Putamen (tissue), 1 donor: ENCODE measurements around the gene LYZL2.
"Not testable (repeated sequence)": the region's sequence is repeated elsewhere in the genome, so short reads cannot be mapped to it uniquely, and the experiment has no call there.

Source experiments
- DNase-seq: peaks from one replicate; pipeline ENCODE4 v3.0.0-alpha.2; 2016; ENCODE audit warnings: low spot score

LYZL2 gene

GRCh38 chr10:30594077-30594476 lies 35.5 kb downstream of the LYZL2 start:
- DNase-seq, result no peak

DNA sequence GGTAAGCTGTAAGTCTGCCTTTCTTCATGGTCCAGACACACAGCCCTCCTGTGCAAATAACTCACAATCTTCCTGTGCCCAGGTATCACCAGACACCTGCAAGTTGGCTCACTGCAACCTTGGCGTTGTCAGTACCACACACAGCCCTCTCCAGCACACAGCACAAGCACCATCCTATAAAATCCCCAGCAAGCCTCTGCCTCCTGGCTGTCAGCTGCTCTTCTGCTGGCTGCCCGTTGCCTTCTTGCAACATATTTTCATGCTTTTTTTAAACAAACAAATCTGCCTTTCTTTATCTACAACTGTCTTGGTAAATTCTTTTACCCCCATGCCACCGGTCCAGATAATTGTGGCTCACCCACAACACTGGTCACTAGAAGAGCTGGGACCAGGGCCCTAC lies 36.8 kb downstream of the LYZL2 start:
- not testable (repeated sequence) for DNase-seq

GRCh38 chr10:30591249-30591670 lies 38.3 kb downstream of the LYZL2 start:
- peak; percentile 41 for DNase-seq

DNA sequence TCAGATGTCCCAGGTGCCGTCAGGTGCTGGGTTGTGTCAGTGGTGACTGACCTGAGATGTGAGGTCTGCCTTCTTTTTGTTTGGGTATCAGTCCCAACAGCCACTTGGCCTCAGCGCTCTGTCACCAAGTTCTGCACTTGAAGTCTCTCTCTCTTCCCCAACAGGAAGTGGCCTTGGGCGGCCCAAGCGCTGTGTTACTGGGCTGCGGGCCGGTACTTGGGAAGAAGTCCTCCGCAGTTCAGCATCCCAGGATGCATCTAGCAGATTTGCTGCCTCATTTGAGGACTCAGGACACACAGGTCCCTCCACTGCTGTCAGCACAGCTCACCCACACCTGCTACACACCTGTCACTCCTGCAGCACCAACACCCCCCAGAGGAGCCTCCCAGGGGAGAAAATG lies 40.1 kb downstream of the LYZL2 start:
- DNase-seq, result no peak

- peak; percentile 13 for DNase-seq
Measured at GRCh38 chr10:30587522-30588031, 42.0 kb downstream of the LYZL2 start.

GRCh38 chr10:30586828-30587227 lies 42.7 kb downstream of the LYZL2 start:
- no peak for DNase-seq

DNA sequence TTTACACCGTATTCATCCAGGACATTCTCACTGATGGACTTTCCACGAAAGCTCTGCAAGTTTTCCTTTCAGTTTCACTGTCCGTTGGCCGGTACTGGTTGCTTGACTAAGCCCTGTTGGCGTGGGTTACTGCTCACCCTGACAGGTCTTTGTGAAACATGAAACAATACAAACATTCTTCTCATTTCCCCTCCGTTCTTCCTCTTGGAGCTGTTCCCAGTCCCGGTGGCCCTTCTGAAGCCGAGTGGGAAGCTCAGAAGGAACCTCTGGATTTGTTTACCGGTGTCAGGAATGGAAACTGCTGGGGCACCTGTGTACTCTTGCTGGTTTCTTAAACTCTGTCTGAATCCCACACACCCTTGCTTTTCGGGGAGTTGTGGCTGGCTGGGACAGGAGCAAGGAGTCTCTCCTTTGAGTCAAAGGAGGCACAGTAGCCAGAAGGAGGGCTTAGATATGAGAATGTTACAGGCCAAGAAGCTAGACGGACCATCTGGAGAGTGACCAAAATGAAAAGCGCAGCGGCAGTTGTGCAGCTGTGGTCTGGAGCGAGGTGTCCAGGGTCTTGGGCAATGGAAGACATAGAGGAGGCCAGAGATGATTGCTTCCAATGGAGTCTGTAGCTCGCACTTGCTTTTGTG lies 45.7 kb downstream of the LYZL2 start:
- peak; percentile 18 for DNase-seq

DNA sequence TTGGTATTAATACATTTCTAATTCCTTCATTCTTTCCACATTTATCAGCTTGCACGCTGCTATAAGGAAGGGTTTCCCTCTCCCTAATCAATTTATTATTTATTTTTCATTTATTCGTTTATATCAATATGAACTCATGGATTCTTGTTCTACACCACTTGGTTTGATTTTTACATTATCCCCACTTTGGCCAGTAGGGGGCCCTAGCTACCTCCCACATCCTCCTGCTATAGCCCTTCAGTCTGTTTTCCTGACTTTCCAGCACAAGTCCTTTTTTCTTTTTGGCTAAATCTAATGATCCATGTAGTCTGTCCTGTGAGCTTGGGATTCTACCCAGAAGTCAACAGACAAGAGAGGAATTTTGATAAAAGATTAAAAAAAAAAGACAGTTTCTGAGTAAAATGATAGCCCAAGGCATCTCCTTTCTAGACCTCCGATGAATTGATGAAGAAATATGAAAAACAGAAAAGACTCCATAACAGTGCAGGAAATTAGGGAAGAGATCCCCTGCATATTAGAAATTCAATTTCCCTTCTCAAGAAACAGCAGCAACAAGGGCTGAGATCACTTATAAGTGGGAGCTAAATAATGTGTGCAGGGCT lies 47.7 kb downstream of the LYZL2 start:
- no peak for DNase-seq

DNA sequence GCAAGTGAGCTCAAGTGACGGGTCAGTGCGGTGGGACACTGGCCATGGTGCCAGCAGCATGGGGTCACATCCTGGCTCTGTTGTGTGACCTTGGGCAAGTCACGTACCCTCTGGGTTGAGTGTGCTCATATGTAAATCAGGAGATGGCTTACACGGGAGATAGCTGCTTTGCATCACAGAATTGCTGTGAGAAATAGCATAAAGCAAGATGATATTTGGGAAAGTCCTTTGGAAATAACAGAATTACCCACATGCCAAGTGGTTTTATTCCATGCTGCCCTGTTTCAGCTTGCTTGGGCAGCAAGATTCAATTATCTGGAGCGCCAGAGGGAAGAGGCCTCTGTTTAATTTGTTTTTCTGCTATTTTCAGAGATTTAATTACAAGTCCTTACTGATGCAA lies 48.9 kb downstream of the LYZL2 start:
- no peak for DNase-seq

GRCh38 chr10:30580241-30580640 lies 49.3 kb downstream of the LYZL2 start:
- DNase-seq, result no peak

DNA sequence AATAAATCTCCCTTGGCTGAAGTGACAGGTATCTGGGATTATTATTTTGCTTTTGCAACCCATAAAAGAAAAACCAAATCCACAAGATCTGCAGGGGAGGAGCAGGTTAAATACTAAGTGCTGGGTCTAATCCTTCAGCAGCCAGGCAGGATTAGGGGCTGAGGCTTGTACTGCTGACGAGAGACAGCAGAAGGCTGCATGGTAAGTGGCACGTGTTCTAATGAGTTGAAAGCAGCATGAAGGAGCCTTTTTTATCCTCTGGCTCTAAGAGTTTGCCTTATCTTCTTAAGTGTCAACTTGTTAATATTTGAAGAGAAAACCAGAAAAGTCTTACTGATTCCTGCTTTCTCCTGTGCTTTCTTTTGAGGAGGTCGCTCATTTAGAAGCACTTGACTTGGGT lies 50.0 kb downstream of the LYZL2 start:
- no peak for DNase-seq

DNA sequence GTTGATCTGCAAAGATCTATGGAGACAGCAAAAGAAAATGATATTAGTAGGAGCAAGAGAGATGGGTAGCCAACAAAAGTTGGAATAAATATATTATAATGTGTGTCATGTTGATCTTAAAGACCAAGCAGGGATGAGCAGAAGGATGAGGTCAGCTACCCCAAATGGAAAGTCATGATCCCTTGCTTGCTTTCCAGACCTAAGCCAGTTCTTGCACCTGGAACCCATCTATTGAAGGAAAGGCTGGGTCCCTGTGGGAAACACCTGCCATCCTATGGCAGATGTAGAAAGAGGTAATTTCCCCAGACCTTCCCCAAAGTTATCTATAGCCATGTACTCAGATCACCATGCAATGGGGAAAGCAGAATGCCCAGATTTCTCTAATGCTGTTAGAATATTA lies 52.5 kb downstream of the LYZL2 start:
- DNase-seq, result no peak

DNA sequence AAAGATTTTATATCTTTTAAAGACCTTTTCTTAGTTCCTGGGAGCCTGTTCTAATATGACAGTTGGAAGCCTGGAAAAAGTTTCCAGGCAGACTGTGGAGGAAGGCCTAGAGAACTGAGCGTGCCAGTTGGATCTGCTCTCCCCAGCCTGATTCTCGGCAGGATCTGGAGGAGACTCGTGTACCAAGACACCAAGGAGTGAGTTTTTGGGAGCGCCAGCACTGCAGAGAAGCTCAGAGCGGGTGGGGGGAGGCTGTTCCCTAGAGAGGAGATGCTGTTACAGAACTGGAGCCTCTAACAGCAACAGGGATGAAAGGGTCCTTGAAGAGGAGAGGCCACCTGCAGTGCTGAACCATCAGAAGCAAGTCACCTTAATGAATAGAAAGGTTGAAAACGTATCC lies 52.9 kb downstream of the LYZL2 start:
- DNase-seq, result no peak

DNA sequence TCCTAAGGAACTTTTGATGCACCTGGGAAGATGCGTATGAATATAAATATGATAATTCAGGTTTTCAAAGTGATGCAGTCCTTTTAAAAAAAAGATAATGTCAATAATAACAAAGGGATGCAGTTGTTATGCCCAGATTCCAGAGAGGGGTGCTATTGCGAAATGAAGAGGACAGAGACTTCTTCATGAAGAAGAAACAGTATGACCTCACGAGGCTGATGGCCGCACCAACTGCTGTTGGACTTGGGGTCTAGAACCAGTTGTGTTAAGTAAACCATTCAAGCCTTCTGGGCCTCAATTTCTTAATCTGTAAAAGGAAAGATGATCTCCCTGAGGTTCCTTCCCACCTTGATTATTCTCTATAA lies 55.1 kb downstream of the LYZL2 start:
- DNase-seq, result no peak

- no peak for DNase-seq
Measured at GRCh38 chr10:30573721-30574431, 55.7 kb downstream of the LYZL2 start.

DNA sequence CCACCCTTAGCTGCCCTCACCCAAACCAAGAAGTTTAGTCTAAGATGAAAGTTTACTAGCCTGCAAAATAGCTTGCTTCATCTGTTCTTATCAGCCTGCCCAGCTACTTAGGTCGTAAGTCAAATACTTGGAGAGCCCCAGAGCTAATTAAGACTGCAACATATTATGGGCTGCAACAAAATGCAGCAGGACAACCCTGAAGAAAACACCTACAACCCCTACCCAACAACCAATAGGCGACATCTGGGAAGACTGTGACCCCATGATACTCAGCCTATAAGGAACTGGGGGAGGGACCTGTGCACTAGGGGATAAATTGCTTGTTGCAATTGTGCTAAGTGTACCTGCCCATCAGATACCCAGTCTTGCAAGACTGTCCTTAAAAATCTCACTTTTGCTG lies 64.1 kb downstream of the LYZL2 start:
- DNase-seq, result no peak

- DNase-seq, result no peak
Measured at GRCh38 chr10:30562787-30563186, 66.8 kb downstream of the LYZL2 start.
